ENCODE measurements around the gene DOCK11.
A peak's percentile ranks its signal among the peaks of the same experiment; 100 is the strongest.
"Not testable (repeated sequence)": the region's sequence is repeated elsewhere in the genome, so short reads cannot be mapped to it uniquely, and the experiment has no call there.

The DOCK11 gene

DNA sequence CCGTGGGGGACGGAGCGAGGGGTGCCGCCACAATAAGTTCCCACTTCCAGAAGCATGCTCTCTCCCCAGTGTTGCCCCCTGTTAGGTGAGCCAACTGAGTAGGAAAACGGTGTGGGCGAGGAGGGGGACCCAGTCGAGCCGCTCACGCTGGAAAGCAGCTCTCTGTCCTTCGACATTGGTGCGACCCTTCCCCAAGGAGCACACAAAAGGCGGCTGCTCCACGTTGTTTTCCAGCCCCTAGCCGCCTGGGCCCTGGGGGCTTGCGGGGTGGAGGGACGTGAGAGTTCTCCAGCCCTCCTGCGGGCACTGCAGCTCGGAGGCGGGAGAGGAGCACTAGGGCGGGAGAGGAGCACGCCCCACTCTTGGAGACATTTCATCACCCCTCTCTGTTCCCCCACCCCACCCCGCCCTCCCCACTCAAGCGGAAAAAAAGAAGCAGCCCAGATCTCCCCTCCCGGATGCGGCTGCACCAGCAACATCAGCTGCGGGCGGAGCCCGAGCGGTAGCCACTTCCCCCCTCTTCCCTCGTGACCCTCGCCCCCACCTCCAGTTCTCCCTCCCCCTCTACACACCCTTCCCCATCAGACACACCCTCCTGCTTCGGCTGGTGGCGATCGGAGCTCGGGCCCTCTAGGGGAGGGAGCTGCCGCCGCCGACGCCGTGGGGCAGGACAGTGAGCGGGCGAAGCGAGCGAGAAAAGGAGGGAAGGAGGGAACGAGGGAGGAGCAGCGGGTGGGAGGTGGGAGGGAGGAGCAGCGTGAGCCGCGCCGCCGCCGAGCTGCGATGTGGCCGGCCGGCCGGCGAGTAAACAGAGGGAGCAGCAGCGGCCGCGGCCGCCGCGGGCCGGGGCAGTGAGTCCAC, at the start of gene DOCK11:
DOCK11 (plus strand) TSS at position 755 of the 861 bp plus-strand sequence. CDS start 157 bp downstream, outside the sequence.
- DNase-seq (ENCODE audit: low read depth) = peak; percentile 76

DNA sequence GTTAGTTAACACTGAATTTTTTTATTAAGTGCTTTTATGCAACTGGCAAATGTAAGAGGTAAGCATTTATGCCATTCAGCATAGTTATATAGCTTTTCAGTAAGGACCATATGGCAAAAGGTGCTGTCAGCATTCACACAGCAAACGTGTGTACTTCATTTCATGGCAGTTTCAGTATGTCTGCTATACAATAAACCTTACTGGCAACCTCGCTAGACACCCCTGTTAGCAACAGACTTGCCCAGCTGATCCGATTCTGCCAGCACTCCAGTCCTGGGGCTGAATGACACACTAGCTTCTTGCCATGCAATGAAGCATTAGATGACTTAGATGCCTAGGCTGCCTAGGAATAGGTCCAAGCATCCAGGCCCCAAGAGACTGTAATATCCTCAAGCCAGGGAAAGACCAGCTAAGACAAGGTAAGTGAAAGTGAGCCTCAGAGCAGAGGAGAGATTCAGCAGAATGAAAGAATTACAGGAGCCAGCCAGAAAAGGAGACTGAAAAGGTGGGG, 47.3 kb upstream of the DOCK11 start:
- DNase-seq (ENCODE audit: low read depth) = no peak

DNA sequence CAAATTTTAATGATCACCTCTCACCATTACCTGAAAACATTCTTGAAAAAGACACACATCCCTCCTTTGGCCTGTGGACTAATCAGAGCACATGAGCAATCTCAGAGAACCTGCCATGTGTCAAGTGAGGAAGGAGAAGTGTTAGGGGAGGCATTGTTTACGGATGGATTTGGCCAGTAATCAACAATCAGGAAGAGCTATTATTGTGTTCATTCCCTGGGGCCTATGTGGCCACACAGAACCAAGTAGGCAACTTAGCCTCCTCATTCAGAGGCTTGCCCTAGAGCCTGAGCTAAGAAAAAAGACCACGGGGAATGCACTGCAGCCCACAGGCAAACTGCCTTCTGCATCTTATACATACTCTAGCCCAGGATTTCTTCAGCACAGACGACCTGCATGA, 40.6 kb upstream of the DOCK11 start:
- DNase-seq (ENCODE audit: low read depth) = no peak

DNA sequence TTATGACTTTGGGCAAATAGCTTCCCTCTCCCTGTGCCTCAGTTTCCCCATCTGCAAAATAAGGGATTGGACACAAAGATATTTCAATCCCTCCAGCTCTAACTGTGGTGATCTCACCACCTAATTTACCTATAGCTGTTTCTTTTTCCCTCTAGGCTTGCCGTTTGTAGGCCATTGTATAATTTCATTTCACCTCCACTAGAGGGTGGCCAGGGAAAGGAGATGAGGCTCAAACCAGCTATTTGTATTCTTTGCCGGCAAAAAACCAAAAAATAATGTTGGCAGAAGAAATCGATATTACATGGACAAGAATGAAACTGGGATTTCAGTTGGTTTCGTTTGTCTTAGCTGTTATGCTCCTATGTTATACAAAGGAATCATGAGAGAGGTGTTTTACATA, 36.1 kb upstream of the DOCK11 start:
- no peak for DNase-seq (ENCODE audit: low read depth)

- no peak for DNase-seq (ENCODE audit: low read depth)
Measured at GRCh38 chrX:118464501-118464900, 31.1 kb upstream of the DOCK11 start.

- no peak for DNase-seq (ENCODE audit: low read depth)
Measured at GRCh38 chrX:118468122-118468521, 27.5 kb upstream of the DOCK11 start.

- DNase-seq (ENCODE audit: low read depth) = not testable (repeated sequence)
Measured at GRCh38 chrX:118470721-118471347, 24.8 kb upstream of the DOCK11 start.

GRCh38 chrX:118474586-118474985, 21.0 kb upstream of the DOCK11 start:
- no peak for DNase-seq (ENCODE audit: low read depth)

DNA sequence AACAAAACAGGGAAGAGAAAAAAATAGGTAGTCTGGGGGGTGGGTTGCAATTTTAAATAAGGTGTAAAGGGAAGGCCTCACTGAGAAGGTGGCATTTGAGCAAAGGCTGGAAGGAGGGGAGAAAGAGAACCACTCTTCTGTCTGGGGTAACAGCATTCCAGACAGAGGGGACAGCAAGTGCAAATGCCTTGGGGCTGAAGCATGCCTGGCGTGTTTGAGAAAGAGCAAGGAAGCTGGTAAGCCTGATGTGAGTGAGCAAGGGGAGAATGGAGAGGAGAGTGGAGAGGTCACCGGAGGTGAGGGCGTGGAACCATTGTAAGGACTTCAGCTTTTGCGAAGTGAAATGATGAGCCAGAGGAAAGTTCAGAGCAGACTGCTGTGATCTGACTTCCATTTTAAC, 19.7 kb upstream of the DOCK11 start:
- DNase-seq (ENCODE audit: low read depth) = no peak

DNA sequence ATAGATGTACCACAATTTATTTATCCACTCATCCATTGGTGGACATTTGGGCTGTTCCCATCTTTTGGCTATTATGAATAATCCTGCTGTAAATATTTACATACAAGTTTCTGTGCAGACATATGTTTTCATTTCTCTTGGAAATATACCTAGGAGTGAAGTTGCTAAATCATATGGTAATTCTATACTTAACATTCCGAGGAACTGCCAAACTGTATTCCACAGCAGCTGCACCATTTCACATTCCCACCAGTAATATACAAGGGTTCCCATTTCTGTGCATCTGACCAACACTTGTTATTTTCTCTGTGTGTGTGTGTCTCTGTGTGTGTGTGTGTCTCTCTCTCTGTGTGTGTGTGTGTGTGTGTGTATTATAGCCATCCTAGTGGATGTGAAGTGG, 15.4 kb upstream of the DOCK11 start:
- no peak for DNase-seq (ENCODE audit: low read depth)

DNA sequence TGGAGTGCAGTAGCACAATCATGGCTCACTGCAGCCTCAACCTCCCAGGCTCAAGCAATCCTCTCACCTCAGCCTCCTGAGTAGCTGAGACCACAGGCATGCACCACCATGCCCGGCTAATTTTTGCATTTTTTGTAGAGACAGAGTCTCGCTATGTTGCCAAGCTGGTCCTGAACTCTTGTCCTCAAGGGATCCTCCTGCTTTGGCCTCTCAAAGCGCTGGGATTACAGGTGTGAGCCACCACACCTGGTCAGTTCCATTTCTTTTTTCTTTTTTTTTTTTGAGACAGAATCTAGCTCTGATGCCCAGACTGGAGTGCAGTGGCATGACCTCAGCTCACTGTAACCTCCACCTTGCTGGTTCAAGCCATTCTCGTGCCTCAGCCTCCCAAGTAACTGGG, 13.2 kb upstream of the DOCK11 start:
- not testable (repeated sequence) for DNase-seq (ENCODE audit: low read depth)

DNA sequence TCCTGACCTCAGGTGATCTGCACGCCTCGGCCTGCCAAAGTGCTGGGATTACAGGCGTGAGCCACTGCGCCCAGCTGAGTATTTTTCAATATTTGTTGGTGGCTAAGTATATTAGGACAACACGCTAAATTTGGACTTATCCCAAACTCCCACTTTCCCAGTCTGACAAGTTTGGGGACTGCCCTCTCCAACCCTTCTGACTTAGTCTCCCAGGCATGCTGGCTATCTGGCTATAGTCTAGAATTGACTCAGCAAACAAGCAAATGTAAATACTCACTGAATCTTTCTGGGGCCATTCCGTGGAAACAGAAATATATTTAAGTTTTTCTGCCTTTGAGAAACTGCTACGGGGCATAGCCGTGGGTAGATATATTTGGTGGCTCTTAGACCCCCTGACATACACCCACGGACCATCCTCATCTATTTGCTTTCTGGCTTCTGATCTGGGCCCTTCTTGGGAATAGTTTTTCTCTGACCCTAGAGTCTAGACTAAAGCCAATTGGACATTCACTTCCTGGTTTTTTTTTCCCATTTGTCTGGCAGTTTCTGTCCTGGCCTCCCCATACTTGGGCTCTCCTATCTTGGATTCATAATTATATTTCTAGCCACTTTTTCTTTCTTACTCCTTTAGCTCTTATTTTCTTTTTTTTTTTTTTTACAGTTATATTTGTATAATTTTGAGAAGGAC, 11.3 kb upstream of the DOCK11 start:
- no peak for DNase-seq (ENCODE audit: low read depth)

DNA sequence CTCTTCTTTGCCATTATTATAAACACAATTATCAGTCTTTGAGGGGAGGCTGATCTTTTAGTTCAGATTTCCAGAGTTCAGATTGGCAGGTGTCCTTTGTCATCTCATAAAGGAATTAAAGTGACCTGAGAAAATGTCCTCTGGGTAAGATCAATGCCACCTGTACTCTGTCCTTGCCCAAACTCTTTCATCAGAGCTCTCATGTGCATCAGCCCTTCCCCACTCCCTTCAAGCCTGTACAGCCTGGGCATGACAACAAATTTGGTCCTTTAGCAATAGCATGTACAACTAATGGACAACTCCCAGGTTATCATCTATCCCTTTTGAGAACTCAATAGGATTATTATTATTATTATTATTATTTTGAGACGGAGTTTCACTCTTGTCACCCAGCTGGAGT, 8.9 kb upstream of the DOCK11 start:
- DNase-seq (ENCODE audit: low read depth) = not testable (repeated sequence)

DNA sequence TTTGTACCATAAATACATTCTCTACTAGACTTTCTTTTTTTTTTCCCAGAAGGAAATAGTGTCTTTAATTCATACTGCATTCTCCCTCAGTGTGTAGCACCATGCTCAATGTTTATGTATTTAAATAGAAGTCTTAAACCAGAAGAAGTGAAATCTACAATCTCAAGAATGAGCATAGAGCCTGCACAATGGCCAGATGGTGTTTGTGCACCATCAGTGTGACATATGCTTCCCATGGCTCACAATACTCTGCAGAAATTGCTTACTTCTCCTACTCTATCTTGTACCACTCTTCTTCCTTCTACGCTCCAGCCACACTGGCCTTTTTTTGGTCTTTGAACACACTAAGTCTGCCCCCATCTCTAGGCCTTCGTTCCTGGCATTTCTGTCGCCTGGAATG, 2.6 kb upstream of the DOCK11 start:
- no peak for DNase-seq (ENCODE audit: low read depth)

GRCh38 chrX:118493653-118494297, 1.8 kb upstream of the DOCK11 start:
- DNase-seq (ENCODE audit: low read depth) = no peak

GRCh38 chrX:118495958-118496762, 545 bp downstream of the DOCK11 start:
- peak; percentile 57 for DNase-seq (ENCODE audit: low read depth)

GRCh38 chrX:118496763-118497079, 1.1 kb downstream of the DOCK11 start:
- no peak for DNase-seq (ENCODE audit: low read depth)

DNA sequence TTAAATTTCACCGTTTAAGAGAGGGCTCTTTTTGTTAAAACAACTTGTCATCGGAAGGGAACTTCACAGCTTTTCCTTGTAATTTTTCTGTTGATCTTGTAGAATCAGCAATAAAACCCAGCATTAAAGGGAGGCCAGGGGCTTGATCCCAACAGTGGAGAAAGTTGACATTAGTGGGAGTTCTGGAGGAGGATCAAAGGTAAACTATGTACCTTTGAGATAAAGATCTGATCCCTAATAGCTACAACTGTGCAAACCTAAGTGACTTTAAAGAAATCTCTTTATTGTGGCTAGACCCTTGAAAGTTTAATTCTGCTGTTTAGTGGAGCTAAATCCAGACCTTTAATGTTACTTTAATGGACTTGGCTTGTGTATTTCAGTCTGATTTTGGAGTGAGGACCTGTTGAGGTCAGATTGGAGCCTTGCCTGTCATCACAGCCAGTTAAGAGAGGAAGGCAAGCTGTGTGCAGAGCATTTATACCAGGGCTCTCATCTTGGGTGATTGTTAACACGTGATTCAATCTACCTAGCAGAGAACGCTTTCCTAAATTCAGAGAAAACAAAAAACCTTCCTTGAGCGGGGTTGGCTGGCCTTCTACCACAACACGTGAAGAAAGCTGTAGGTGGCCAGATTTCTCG, 1.7 kb downstream of the DOCK11 start:
- no peak for DNase-seq (ENCODE audit: low read depth)

DNA sequence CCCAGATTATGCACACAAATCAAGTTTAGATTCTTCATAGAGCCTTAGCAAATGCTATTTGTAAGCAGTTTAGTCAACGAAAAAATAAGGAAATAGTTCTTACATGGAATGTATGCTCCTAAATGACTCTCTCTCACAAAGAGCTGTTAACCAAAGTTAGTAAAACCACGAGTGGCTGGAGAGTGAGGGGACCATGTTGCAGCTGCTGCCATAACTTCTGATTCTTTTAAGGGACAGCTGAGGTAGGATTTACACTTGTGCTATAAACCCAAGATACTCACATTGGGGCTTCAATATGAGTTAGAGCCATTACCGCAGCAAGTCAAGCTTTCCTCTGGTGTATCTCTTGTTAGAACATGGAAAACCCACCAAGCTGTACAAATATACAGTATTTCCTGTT, 2.7 kb downstream of the DOCK11 start:
- no peak for DNase-seq (ENCODE audit: low read depth)

DNA sequence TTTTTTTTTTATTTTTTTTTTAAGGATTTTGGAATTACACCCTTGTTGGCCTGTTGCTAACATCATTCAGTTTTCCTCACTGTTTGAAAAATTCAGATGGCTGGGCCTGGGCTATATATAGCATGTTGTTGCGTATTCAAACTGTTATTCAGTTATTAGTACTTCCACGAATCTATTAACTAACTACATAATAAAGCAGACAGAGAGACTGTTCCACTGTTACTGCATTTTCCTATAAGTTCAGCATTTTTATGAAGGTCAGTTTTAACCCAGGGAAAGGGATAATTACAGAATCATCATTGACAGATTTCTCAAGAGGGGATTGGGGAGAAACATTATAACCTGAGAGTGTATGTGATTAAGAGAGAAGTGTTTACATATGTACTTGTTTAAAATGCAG, 3.1 kb downstream of the DOCK11 start:
- no peak for DNase-seq (ENCODE audit: low read depth)

GRCh38 chrX:118499295-118499694, 3.7 kb downstream of the DOCK11 start:
- no peak for DNase-seq (ENCODE audit: low read depth)
